Mesendoderm (in vitro differentiated cells): ENCODE data around the gene SLCO1B3.

Experiments used
- DNase-seq: peaks from one replicate; pipeline ENCODE4 v3.0.0; 2013
- H2AK5ac ChIP-seq: 2 replicates; pipeline ENCODE4 v1.6.1; 2013; ENCODE audit warnings: low read length, inconsistent platforms
- H2BK120ac ChIP-seq: 2 replicates; pipeline ENCODE4 v1.6.1; 2013; ENCODE audit warnings: low read depth, mild to moderate bottlenecking, low read length, moderate library complexity, mixed read lengths
- H2BK15ac ChIP-seq: replicated peaks from 2 replicates; pipeline ENCODE4 v1.6.1; 2013; ENCODE audit warnings: low read depth, mild to moderate bottlenecking, moderate library complexity
- H2BK5ac ChIP-seq: 2 replicates; pipeline ENCODE4 v1.6.1; 2013; ENCODE audit warnings: low read length, inconsistent platforms
- H3K18ac ChIP-seq: 2 replicates; pipeline ENCODE4 v1.6.1; 2013; ENCODE audit warnings: mild to moderate bottlenecking, low read length, mixed read lengths
- H3K23ac ChIP-seq: one replicate; pipeline ENCODE4 v1.6.1; 2013; ENCODE audit warnings: low read length
- H3K27ac ChIP-seq: 2 replicates; pipeline ENCODE4 v1.5.1; 2013; ENCODE audit warnings: low read depth, mild to moderate bottlenecking, inconsistent platforms, low read length, moderate library complexity
- H3K27me3 ChIP-seq: 2 replicates; pipeline ENCODE4 v1.6.1; 2013; ENCODE audit warnings: low read length, control low read depth, mild to moderate bottlenecking, inconsistent platforms; ENCODE audit not compliant: insufficient read depth, poor library complexity
- H3K36me3 ChIP-seq: 2 replicates; pipeline ENCODE4 v1.6.1; 2013; ENCODE audit warnings: low read length, inconsistent platforms; ENCODE audit not compliant: control insufficient read depth, insufficient read depth
- H3K4ac ChIP-seq: one replicate; pipeline ENCODE4 v1.6.1; 2013; ENCODE audit warnings: low read depth, mild to moderate bottlenecking, low read length, moderate library complexity
- H3K4me1 ChIP-seq: 2 replicates; pipeline ENCODE4 v1.6.1; 2013; ENCODE audit warnings: low read depth, low read length, inconsistent platforms; ENCODE audit not compliant: control insufficient read depth
- H3K4me2 ChIP-seq: 2 replicates; pipeline ENCODE4 v1.6.1; 2013; ENCODE audit warnings: low read length
- H3K4me3 ChIP-seq: 2 replicates; pipeline ENCODE4 v1.5.1; 2013; ENCODE audit warnings: mild to moderate bottlenecking, low read length
- H3K56ac ChIP-seq: one replicate; pipeline ENCODE4 v1.6.1; 2013; ENCODE audit warnings: low read length
- H3K79me1 ChIP-seq: 2 replicates; pipeline ENCODE4 v1.6.1; 2013; ENCODE audit warnings: low read length, inconsistent platforms
- H3K79me2 ChIP-seq: 2 replicates; pipeline ENCODE4 v1.6.1; 2013; ENCODE audit warnings: mild to moderate bottlenecking, low read length; ENCODE audit not compliant: control insufficient read depth, insufficient read depth
- H3K9ac ChIP-seq: 2 replicates; pipeline ENCODE4 v1.6.1; 2013; ENCODE audit warnings: low read length, inconsistent platforms
- H4K5ac ChIP-seq: one replicate; pipeline ENCODE4 v1.6.1; 2013; ENCODE audit warnings: low read length
- H4K8ac ChIP-seq: one replicate; pipeline ENCODE4 v1.6.1; 2013; ENCODE audit warnings: low read depth, mild to moderate bottlenecking, control low read depth, low read length, moderate library complexity
- WGBS: extraction: QIAGEN DNeasy Blood & Tissue Kit; methylation state at CpG from one replicate; pipeline ENCODE4 v1.1.7; 2013; ENCODE audit warnings: low lambda C conversion rate, missing lambda C conversion rate; ENCODE audit not compliant: insufficient coverage; ENCODE audit errors: extremely low coverage; 5-methylcytosine and 5-hydroxymethylcytosine counted together

The SLCO1B3 gene

GRCh38 chr12:20815574-20815973 lies 5.1 kb downstream of the SLCO1B3 start:
- Histone ChIP-seq H3K4me1 (no peaks in the 10 kb centered on the region), H3K79me1 (no peaks in the 10 kb centered on the region), H2BK120ac (no peak overlapping the region), H2BK5ac (no peak overlapping the region), H3K23ac (no peak overlapping the region), H3K4me3 (no peak overlapping the region), H3K27me3 (no peaks in the 10 kb centered on the region), H3K27ac (no peak overlapping the region), H2BK15ac (no peak overlapping the region), H3K4ac (no peak overlapping the region), H3K56ac (no peak overlapping the region), H4K5ac (no peak overlapping the region), H3K18ac (no peak overlapping the region), H3K36me3 (no peaks in the 10 kb centered on the region), H2AK5ac (no peak overlapping the region), H4K8ac (no peak overlapping the region), H3K9ac (no peak overlapping the region), H3K79me2 (no peaks in the 10 kb centered on the region), H3K4me2 (no peak overlapping the region)
- DNase-seq = no peak
- WGBS = 100% methylated on average over 1 of the region's 2 CpGs

DNA sequence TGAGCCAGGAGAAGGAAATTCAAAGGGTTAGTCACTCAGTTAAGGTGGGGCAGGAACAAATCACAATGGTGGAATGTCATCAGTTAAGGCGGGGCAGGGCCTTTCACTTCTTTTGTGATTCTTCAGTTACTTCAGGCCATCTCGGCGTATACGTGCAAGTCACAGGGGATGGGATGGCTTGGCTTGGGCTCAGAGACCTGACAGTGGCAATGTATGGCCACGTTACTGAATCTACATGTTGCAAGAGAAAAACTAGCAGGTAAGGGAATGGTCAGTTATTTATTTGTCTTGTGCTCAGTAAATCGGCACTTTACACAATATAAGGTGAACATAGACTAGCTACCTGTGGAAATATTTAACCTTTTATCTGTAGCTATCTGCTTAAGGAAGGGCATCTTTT lies 11.9 kb downstream of the SLCO1B3 start:
- Histone ChIP-seq H3K27ac (no peak overlapping the region), H3K18ac (no peak overlapping the region), H2AK5ac (no peak overlapping the region), H3K79me1 (no peaks in the 10 kb centered on the region), H3K4ac (no peak overlapping the region), H4K5ac (no peak overlapping the region), H4K8ac (no peak overlapping the region), H2BK120ac (no peak overlapping the region), H3K56ac (no peak overlapping the region), H2BK5ac (no peak overlapping the region), H3K4me1 (no peaks in the 10 kb centered on the region), H3K9ac (no peak overlapping the region), H3K4me3 (no peak overlapping the region), H2BK15ac (no peak overlapping the region), H3K79me2 (no peaks in the 10 kb centered on the region), H3K23ac (no peak overlapping the region), H3K36me3 (no peaks in the 10 kb centered on the region), H3K4me2 (no peak overlapping the region), H3K27me3 (no peaks in the 10 kb centered on the region)
- no CpG with 5 or more reads among the region's 6 CpGs for WGBS
- no peak for DNase-seq

- no peak overlapping the region for H3K27ac ChIP-seq
- H3K18ac ChIP-seq = no peak overlapping the region
- H3K56ac ChIP-seq = no peak overlapping the region
- no peaks in the 10 kb centered on the region for H3K36me3 ChIP-seq
- H3K23ac ChIP-seq = no peak overlapping the region
- no peak overlapping the region for H2BK5ac ChIP-seq
- H2AK5ac ChIP-seq = no peak overlapping the region
- no peak overlapping the region for H4K5ac ChIP-seq
- no peak overlapping the region for H3K4me3 ChIP-seq
- H3K4me2 ChIP-seq = no peak overlapping the region
- no peaks in the 10 kb centered on the region for H3K79me2 ChIP-seq
- H4K8ac ChIP-seq = no peak overlapping the region
- DNase-seq = no peak
- H3K4me1 ChIP-seq = no peaks in the 10 kb centered on the region
- no peak overlapping the region for H3K9ac ChIP-seq
- H3K4ac ChIP-seq = no peak overlapping the region
- WGBS = no CpG with 5 or more reads among the region's 4 CpGs
- no peak overlapping the region for H2BK15ac ChIP-seq
- no peak overlapping the region for H2BK120ac ChIP-seq
- no peaks in the 10 kb centered on the region for H3K27me3 ChIP-seq
- H3K79me1 ChIP-seq = no peaks in the 10 kb centered on the region
These were observed 12.4 kb downstream of the SLCO1B3 start for GRCh38 chr12:20822925-20823324.

DNA sequence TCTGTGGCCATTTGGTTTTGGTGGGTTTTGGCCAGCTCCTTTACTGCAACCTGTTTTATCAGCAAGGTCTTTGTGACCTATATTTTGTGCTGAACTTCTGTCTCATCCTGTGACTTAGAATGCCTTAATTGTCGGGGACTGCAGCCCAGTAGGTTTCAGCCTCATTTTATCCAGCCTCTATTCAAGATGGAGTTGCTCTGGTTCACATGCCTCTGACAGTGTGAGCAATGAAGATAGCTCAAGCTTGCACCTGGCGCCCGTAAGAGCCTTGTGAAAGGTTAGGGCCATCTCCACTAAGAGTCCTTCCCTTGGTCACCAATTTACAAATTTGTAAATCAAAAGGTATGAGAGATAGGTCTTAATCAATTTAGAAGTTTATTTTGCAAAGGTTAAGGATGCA lies 19.4 kb downstream of the SLCO1B3 start:
- Histone ChIP-seq H3K4me1 (no peaks in the 10 kb centered on the region), H4K5ac (no peak overlapping the region), H4K8ac (no peak overlapping the region), H3K79me1 (no peaks in the 10 kb centered on the region), H3K4me2 (no peak overlapping the region), H2BK5ac (no peak overlapping the region), H3K9ac (no peak overlapping the region), H3K79me2 (no peaks in the 10 kb centered on the region), H2BK15ac (no peak overlapping the region), H3K27ac (no peak overlapping the region), H3K4me3 (no peak overlapping the region), H3K27me3 (no peaks in the 10 kb centered on the region), H3K18ac (no peak overlapping the region), H2BK120ac (no peak overlapping the region), H3K23ac (no peak overlapping the region), H3K36me3 (no peaks in the 10 kb centered on the region), H2AK5ac (no peak overlapping the region), H3K4ac (no peak overlapping the region), H3K56ac (no peak overlapping the region)
- no peak for DNase-seq
- no CpG with 5 or more reads among the region's 3 CpGs for WGBS

DNA sequence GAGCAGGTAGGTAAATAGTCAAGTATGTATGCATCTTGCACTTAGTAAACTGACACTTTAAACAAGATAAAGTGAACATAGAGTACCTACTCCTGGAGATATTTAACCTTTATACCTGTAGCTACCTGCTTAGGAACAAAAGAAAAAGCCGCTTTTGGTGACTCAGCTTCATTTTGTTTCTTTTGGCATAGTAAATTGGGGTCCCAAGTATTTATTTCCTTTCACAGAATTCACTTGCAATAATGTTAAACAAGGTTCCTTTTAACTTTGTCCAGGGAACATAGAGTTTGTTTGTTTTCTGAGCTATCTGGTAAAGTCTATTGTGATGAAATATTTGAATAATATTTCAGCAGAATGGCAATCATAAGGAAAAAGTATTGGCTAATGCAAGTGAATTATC lies 20.0 kb downstream of the SLCO1B3 start:
- Histone ChIP-seq H3K4ac (no peak overlapping the region), H2BK15ac (no peak overlapping the region)

GRCh38 chr12:20832911-20833310 lies 22.4 kb downstream of the SLCO1B3 start:
- Histone ChIP-seq H3K4me1 (no peaks in the 10 kb centered on the region), H3K4me2 (no peak overlapping the region), H3K27ac (no peak overlapping the region), H2AK5ac (no peak overlapping the region), H3K79me1 (no peaks in the 10 kb centered on the region), H4K8ac (no peak overlapping the region), H3K36me3 (no peaks in the 10 kb centered on the region), H3K9ac (no peak overlapping the region), H3K79me2 (no peaks in the 10 kb centered on the region), H2BK120ac (no peak overlapping the region), H2BK15ac (no peak overlapping the region), H4K5ac (no peak overlapping the region), H2BK5ac (no peak overlapping the region), H3K23ac (no peak overlapping the region), H3K27me3 (no peaks in the 10 kb centered on the region), H3K18ac (no peak overlapping the region), H3K4ac (no peak overlapping the region), H3K56ac (no peak overlapping the region), H3K4me3 (no peak overlapping the region)
- no peak for DNase-seq
- no CpG with 5 or more reads among the region's 4 CpGs for WGBS

More for the DNA sequence above, 20.0 kb downstream of the SLCO1B3 start:
- H3K4me2 ChIP-seq = no peak overlapping the region
- H3K18ac ChIP-seq = no peak overlapping the region
- no peaks in the 10 kb centered on the region for H3K4me1 ChIP-seq
- no peaks in the 10 kb centered on the region for H3K79me1 ChIP-seq
- no peak overlapping the region for H4K5ac ChIP-seq
- no peak overlapping the region for H2BK120ac ChIP-seq
- no peak overlapping the region for H3K9ac ChIP-seq
- DNase-seq = no peak
- no CpG with 5 or more reads among the region's 1 CpG for WGBS
- H2BK5ac ChIP-seq = no peak overlapping the region
- H3K27ac ChIP-seq = no peak overlapping the region
- H2AK5ac ChIP-seq = no peak overlapping the region
- H3K56ac ChIP-seq = no peak overlapping the region
- no peaks in the 10 kb centered on the region for H3K36me3 ChIP-seq
- no peaks in the 10 kb centered on the region for H3K27me3 ChIP-seq
- no peaks in the 10 kb centered on the region for H3K79me2 ChIP-seq
- no peak overlapping the region for H4K8ac ChIP-seq
- H3K23ac ChIP-seq = no peak overlapping the region
- no peak overlapping the region for H3K4me3 ChIP-seq
